ENCODE data around the gene PKD2L2. TPM values are rescaled to one million over a fixed set of nuclear protein-coding genes. Genes with fewer than 3 reads are reported as not detected.

PKD2L2 gene
- total and polyA plus RNA-seq, 2 of the 4 experiments (the other 2 are of a cell fraction): not detected

DNA sequence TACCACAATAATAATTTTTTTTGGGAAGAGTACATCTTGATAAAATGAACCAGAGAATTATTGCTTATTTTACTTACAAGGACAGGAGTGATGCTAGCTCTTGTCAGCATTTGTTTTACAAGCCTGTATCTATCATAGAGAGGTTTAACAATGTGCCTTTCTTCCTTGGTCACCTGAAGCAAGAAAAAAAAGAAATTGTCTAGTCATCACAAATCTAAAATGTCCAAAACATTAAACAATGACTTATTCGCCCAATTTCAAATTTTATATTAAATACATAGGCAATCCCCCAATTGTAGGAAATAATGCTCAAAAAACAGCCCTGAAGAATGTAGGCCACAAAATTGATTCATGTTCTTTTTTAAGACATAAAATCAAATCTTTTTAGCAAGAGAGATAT is 56.6 kb downstream of the PKD2L2 start:
- no peak overlapping the region for H2BK20ac ChIP-seq (ENCODE audit: low read depth, low read length)
- no peak overlapping the region for H3K4me2 ChIP-seq (ENCODE audit: low read depth, low read length)
- DNase-seq: no peak
- H3K4ac ChIP-seq (ENCODE audit: low read depth, low read length): no peak overlapping the region
- intact Hi-C loops (cut with micrococcal nuclease) (loop anchor here (5.0 kb wide), 1 partner anchor 71 kb away; no protein-coding TSS in a partner anchor), in situ Hi-C loops (cut with MboI; ENCODE audit: low sequenced_read_pairs) (no loop called here), dilution Hi-C loops (cut with HindIII; ENCODE audit: low sequenced_read_pairs, unreplicated experiment) (no loop called here)
- no peak overlapping the region for H4K91ac ChIP-seq (ENCODE audit: insufficient read depth, low read depth, low read length)
- CTCF ChIA-PET: interaction anchor here (0.6 kb wide), 1 partner anchor 9 kb away, joined by 3 read pairs; no protein-coding TSS in a partner anchor
- peak; percentile 88 for TF ChIP-seq MAFK (IDR thresholded peaks at IDR 0.05; ENCODE audit: low read depth, low read length)
- TF ChIP-seq CEBPB (IDR thresholded peaks at IDR 0.05; ENCODE audit: low read depth, low read length): no peak
- no peak for TF ChIP-seq BHLHE40 (IDR thresholded peaks at IDR 0.05; ENCODE audit: low read depth, low read length)
- no peak for TF ChIP-seq POLR2A (IDR thresholded peaks at IDR 0.05; ENCODE audit: low read depth, low read length)
- TF ChIP-seq RFX5 (IDR thresholded peaks at IDR 0.05; ENCODE audit: low read depth, low read length): no peak
- BruUV-seq (replicated peaks): no TSS peak
- WGBS, 2 experiments (ENCODE audit: extremely low coverage in 2 of 2, insufficient read length in 1 of 2): 100% methylated on average over 1 of the region's 1 CpG; no CpG with 5 or more reads in 1 of the 2 experiments
- no peak overlapping the region for H4K8ac ChIP-seq (ENCODE audit: low read depth in 2 of 2, low read length in 2 of 2)
- no peak overlapping the region for H3K27ac ChIP-seq (ENCODE audit: insufficient read depth, low read length)
- no peak overlapping the region for H3K23ac ChIP-seq (ENCODE audit: low read depth, low read length)
- no peak overlapping the region for H3K56ac ChIP-seq (ENCODE audit: extremely low read depth, insufficient read depth, low read length)
- no peaks in the 10 kb centered on the region for H4K20me1 ChIP-seq (ENCODE audit: insufficient read depth, low read length)
- H3K36me3 ChIP-seq (ENCODE audit: control insufficient read depth, insufficient read depth, low read length): peaks cover 48% of the 10 kb centered on the region
- no peak overlapping the region for H2AK5ac ChIP-seq (ENCODE audit: low read depth, low read length)
- no peak overlapping the region for H3K14ac ChIP-seq (replicated peaks; ENCODE audit: low read depth, low read length)
- POLR2A ChIA-PET (ENCODE audit: unreplicated experiment): no interaction called here
- no peak overlapping the region for H4K5ac ChIP-seq (ENCODE audit: low read depth, low read length)
- H3K9me3 ChIP-seq (ENCODE audit: control insufficient read depth, insufficient read depth, low read length): no peaks in the 10 kb centered on the region
- no peak overlapping the region for H3K18ac ChIP-seq (ENCODE audit: low read depth, low read length)
- no peak overlapping the region for H2AFZ ChIP-seq (replicated peaks; ENCODE audit: low read length, poor library complexity)
- no peak overlapping the region for H3K4me3 ChIP-seq (ENCODE audit: insufficient read depth, low read depth, low read length)
- ATAC-seq (ENCODE audit: low read depth): no peak
- H2BK120ac ChIP-seq (ENCODE audit: low read depth, low read length): no peak overlapping the region
- H3K9ac ChIP-seq (ENCODE audit: low read depth, low read length): no peak overlapping the region
- H3K79me1 ChIP-seq (ENCODE audit: low read depth in 1 of 2, low read length in 2 of 2): peaks cover 4 to 6% of the 10 kb centered on the region in 2 experiments; a peak in 2 of 4 replicates
- H2BK15ac ChIP-seq (ENCODE audit: low read depth, low read length): no peak overlapping the region
- no peaks in the 10 kb centered on the region for H3K27me3 ChIP-seq (ENCODE audit: control insufficient read depth, insufficient read depth, low read length)
- no peak overlapping the region for H2AK9ac ChIP-seq (replicated peaks; ENCODE audit: low read depth, low read length, poor library complexity)
- H3K9me1 ChIP-seq (ENCODE audit: insufficient read depth, low read length): no peaks in the 10 kb centered on the region
- no peaks in the 10 kb centered on the region for H3K4me1 ChIP-seq (ENCODE audit: control insufficient read depth, insufficient read depth, low read length)
- H2BK5ac ChIP-seq (ENCODE audit: low read depth, low read length, poor library complexity, severe bottlenecking): no peak overlapping the region

Measured in IMR-90 (cell line).